Gastroesophageal sphincter (tissue), 4 donors: ENCODE results near the gene SF3B4. TPM values are rescaled to one million over a fixed set of nuclear protein-coding genes. Genes with fewer than 3 reads are reported as not detected.
A peak's percentile ranks its signal among the peaks of the same experiment; 100 is the strongest.

Source experiments
- ATAC-seq: fragments of 150-250 bp; one replicate; pipeline ENCODE4 v1.9.1; 2016; ENCODE audit warnings: mild to moderate bottlenecking, moderate library complexity
- H3K27ac ChIP-seq, 4 donors: fragments of 200-600 bp; sonication (generic) in 3 of 4; 1 replicate in 3 of 4; 2 replicates in 1 of 4; pipeline ENCODE4 v1.5.1; 2016 to 2019
- H3K27me3 ChIP-seq: fragments of 200-600 bp; sonication (generic); one replicate; pipeline ENCODE4 v1.5.1; 2019
- H3K36me3 ChIP-seq, 2 donors: fragments of 200-600 bp; sonication (generic); one replicate each; pipeline ENCODE4 v1.5.1; 2019; ENCODE audit warnings: control low read depth in 1 of 2
- H3K4me1 ChIP-seq, 3 donors: fragments of 200-600 bp; sonication (generic); 1 replicate in 2 of 3; 2 replicates in 1 of 3; pipeline ENCODE4 v1.5.1; 2016 to 2019; ENCODE audit warnings: control low read depth in 2 of 3
- H3K4me3 ChIP-seq, 2 donors: fragments of 200-600 bp; sonication (generic); one replicate each; pipeline ENCODE4 v1.5.1; 2019; ENCODE audit warnings: mild to moderate bottlenecking in 1 of 2, moderate library complexity in 1 of 2
- H3K9me3 ChIP-seq, 3 donors: fragments of 200-600 bp; sonication (generic); one replicate each; pipeline ENCODE4 v1.5.1; 2017 to 2019; ENCODE audit warnings: control low read depth in 2 of 3
- EP300 ChIP-seq: sonication (generic); formaldehyde crosslinking; IDR thresholded peaks from one replicate; pipeline ENCODE4 v1.6.1; 2017; ENCODE audit warnings: antibody characterized with exemption, mild to moderate bottlenecking
- POLR2A ChIP-seq, 2 donors: fragments of 450-650 bp; IDR thresholded peaks; one replicate each; pipeline ENCODE4 v1.6.1; 2017; ENCODE audit warnings: antibody characterized with exemption in 2 of 2, mild to moderate bottlenecking in 2 of 2, moderate library complexity in 1 of 2
- POLR2AphosphoS5 ChIP-seq: sonication (generic); formaldehyde crosslinking; IDR thresholded peaks from one replicate; pipeline ENCODE4 v1.6.1; 2017; ENCODE audit warnings: antibody characterized with exemption
- WGBS, 2 donors: methylation state at CpG; one replicate each; pipeline ENCODE4 v1.1.5; 2018; ENCODE audit warnings: low coverage in 1 of 2; 5-methylcytosine and 5-hydroxymethylcytosine counted together
- total RNA-seq, 4 donors: library from RNA; depleted of rRNA; stranded (reverse); fragments of >200 nt; gene quantifications; one replicate each; pipeline ENCODE4 v1.1.0, GENCODE V29; 2016
- TF ChIP-seq, protein P1 (sequence below), 4 experiments: fragments of 200-600 bp in 2 of 4; fragments of 450-650 bp in 2 of 4; sonication (generic) in 1 of 4; IDR thresholded peaks; one replicate each; pipeline ENCODE4 v1.5.1; 2017 to 2019; ENCODE audit warnings: antibody characterized with exemption in 4 of 4, mild to moderate bottlenecking in 2 of 4, moderate library complexity in 2 of 4

The SF3B4 gene, protein sequence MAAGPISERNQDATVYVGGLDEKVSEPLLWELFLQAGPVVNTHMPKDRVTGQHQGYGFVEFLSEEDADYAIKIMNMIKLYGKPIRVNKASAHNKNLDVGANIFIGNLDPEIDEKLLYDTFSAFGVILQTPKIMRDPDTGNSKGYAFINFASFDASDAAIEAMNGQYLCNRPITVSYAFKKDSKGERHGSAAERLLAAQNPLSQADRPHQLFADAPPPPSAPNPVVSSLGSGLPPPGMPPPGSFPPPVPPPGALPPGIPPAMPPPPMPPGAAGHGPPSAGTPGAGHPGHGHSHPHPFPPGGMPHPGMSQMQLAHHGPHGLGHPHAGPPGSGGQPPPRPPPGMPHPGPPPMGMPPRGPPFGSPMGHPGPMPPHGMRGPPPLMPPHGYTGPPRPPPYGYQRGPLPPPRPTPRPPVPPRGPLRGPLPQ
- 10 to 100 TPM in 3 of 4 donors, 1 to 10 TPM in 1; 9.7 to 17.9 (median 14.0) TPM for total RNA-seq

DNA sequence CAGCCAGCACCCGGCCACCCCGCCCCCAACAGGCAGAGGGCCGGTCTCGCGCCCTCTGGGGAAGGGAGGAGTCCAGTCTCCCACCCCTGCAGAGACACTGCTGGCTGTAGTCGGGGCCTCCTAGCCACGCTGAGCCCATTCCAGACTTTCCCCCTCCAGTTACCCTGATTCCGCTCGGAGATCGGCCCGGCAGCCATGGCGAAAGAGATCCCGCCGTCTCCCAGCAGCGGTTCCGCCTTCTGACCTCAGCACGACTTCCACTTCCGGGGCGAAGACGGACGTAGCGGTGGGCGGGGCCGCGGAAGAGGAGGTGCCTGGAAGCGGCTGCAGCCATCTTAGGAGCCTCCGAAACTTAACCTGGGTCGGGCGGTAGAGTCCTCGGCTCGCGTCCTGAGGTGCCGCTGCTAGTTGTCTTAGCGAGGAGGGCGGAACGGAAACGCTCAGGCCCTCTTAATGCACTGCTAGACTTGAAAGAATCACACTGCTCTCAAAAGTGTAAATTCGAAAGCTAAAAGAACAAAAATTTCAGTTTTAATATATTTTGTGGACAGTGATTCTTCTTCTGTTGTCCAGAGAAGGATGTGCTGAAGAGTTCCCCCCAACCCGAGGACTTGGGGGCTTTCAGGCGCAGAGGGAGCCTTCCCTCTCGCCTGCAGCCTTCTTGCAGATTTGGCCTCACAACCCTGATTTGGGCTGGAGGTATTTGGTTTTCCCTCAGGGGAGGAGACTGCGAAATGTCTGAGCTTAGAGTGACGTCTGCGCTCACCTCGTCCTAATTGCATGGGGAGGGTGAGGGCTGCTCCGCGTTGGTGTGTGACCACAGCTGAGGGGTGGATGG, at the start of gene SF3B4:
Gene SF3B4 (minus strand): TSS at position 241 of the 838 bp plus-strand sequence. CDS start 44 bp downstream, at position 197.
- no peaks in the 10 kb centered on the region for H3K27me3 ChIP-seq
- peak within 1 kb of the TSS; percentile 92 to 96 (median 94) for H3K27ac ChIP-seq
- ATAC-seq, result peak; percentile 99
- TF ChIP-seq POLR2A (IDR thresholded peaks at IDR 0.05) (peak; percentile 84 to 92), EP300 (no peak), POLR2AphosphoS5 (peak; percentile 94)
- TF ChIP-seq, protein P1, sequence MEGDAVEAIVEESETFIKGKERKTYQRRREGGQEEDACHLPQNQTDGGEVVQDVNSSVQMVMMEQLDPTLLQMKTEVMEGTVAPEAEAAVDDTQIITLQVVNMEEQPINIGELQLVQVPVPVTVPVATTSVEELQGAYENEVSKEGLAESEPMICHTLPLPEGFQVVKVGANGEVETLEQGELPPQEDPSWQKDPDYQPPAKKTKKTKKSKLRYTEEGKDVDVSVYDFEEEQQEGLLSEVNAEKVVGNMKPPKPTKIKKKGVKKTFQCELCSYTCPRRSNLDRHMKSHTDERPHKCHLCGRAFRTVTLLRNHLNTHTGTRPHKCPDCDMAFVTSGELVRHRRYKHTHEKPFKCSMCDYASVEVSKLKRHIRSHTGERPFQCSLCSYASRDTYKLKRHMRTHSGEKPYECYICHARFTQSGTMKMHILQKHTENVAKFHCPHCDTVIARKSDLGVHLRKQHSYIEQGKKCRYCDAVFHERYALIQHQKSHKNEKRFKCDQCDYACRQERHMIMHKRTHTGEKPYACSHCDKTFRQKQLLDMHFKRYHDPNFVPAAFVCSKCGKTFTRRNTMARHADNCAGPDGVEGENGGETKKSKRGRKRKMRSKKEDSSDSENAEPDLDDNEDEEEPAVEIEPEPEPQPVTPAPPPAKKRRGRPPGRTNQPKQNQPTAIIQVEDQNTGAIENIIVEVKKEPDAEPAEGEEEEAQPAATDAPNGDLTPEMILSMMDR (IDR thresholded peaks at IDR 0.05), result peak in 3 of 4 experiments; percentile 15 to 39 (median 35)
- WGBS, 2 donors, result 2% methylated on average over 12 of the region's 47 CpGs; no CpG with 5 or more reads in 1 of the 2 donors
- no peaks in the 10 kb centered on the region for H3K9me3 ChIP-seq
- H3K4me1 ChIP-seq, result peaks cover 3 to 42% (median 18%) of the 10 kb centered on the region in 3 donors
- H3K4me3 ChIP-seq, result peak within 1 kb of the TSS; percentile 69 to 94
- peaks cover 7 to 78% of the 10 kb centered on the region in 2 donors for H3K36me3 ChIP-seq

DNA sequence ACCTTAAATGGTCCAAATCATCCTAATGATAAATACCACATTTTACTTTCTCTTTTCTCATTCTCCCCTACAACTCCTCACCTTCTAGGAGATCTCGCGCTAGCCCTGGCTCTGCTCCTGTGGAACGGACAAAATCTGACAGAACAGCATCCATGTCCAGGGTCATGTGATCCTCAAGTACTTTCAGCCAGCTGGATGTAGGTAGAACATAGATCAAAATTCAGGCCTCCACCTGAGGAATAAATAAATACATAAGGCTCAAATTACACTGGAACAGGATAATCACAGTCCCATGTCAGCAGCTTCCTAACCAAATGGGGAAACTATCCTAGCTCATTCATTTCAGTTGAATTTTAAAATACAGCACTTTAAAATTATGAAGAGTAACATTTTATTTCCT, 49.7 kb upstream of the SF3B4 start:
- TF ChIP-seq POLR2A (IDR thresholded peaks at IDR 0.05), result no peak
- no peak for TF ChIP-seq POLR2AphosphoS5
- no peak for TF ChIP-seq EP300
- TF ChIP-seq, protein P1 (IDR thresholded peaks at IDR 0.05), result no peak
- Histone ChIP-seq H3K4me1 (peaks cover 3 to 54% (median 12%) of the 10 kb centered on the region in 3 donors), H3K27ac (no peak overlapping the region), H3K9me3 (no peaks in the 10 kb centered on the region), H3K4me3 (no peak overlapping the region), H3K27me3 (no peaks in the 10 kb centered on the region), H3K36me3 (peaks cover 2 to 52% of the 10 kb centered on the region in 2 donors)
- no peak for ATAC-seq
- WGBS, 2 donors, result 80% methylated on average over 3 of the region's 3 CpGs; no CpG with 5 or more reads in 1 of the 2 donors

DNA sequence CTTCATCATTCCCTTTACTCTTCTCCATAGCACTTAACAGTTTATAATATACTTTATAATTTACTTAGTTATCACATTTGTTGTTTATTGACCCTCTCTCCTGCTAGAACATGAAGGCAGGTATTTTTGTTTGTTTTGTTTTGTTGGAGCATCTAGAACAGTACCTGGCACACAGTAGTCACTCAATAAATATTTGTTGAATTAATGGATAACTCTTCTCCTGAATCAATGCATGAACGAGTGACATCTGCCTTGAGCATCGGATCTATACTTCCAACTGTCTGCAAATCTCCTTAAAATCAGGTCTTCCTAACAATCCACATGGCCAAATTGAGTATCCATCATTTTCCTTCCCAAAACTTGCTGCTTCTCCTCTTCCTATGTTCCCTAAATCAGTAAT, 44.9 kb upstream of the SF3B4 start:
- Histone ChIP-seq H3K4me3 (no peak overlapping the region), H3K9me3 (no peaks in the 10 kb centered on the region), H3K36me3 (peaks cover 2 to 100% of the 10 kb centered on the region in 2 donors), H3K4me1 (peaks cover 0 to 12% (median 0%) of the 10 kb centered on the region in 3 donors), H3K27ac (no peak overlapping the region), H3K27me3 (no peaks in the 10 kb centered on the region)
- TF ChIP-seq EP300 (no peak), POLR2AphosphoS5 (no peak), POLR2A (IDR thresholded peaks at IDR 0.05) (no peak)
- TF ChIP-seq, protein P1 (IDR thresholded peaks at IDR 0.05), result no peak
- 79 to 93% methylated on average over 2 of the region's 2 CpGs for WGBS, 2 donors
- ATAC-seq, result no peak

DNA sequence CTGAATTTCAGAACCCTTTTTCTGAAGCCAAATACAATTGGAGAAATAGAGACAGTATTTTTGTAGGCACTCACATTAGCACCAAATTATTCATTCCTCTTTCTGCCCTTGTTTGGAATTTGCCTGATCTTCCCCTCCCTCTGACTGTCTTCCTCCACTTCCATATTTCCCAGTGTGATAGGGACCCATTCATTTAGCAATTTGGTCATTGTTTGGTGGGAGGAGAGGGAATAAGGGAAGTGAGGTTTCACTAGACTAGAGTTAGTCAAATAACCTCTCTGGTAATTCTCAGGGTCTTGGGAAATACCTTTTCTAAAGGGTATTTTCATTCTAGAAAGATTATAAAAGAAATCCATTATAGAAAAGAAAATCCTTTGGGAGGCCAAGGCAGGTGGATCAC, 40.0 kb upstream of the SF3B4 start:
- Histone ChIP-seq H3K4me3 (no peak overlapping the region), H3K4me1 (peaks cover 0 to 20% (median 0%) of the 10 kb centered on the region in 3 donors), H3K9me3 (no peaks in the 10 kb centered on the region), H3K27ac (no peak overlapping the region), H3K27me3 (no peaks in the 10 kb centered on the region), H3K36me3 (peaks cover 0 to 97% of the 10 kb centered on the region in 2 donors)
- no peak for ATAC-seq
- TF ChIP-seq, protein P1 (IDR thresholded peaks at IDR 0.05), result no peak
- TF ChIP-seq POLR2A (IDR thresholded peaks at IDR 0.05), result no peak
- no peak for TF ChIP-seq EP300
- no peak for TF ChIP-seq POLR2AphosphoS5
